Small intestine (tissue), 7 donors: ENCODE measurements around the gene HELZ. TPM values are rescaled to one million over a fixed set of nuclear protein-coding genes. Genes with fewer than 3 reads are reported as not detected.

Experiments used
- DNase-seq, 2 donors: peaks; one replicate each; pipeline versions ENCODE4 v3.0.0 to v3.0.0-alpha.2; 2013
- FAIRE-seq: peaks from 2 replicates; lab custom pipeline; 2012; peaks lifted over from hg19 to GRCh38; lab: Jason Lieb, UNC
- H3K27ac ChIP-seq, 3 donors: one replicate each; pipeline ENCODE4 v1.5.1; 2013; ENCODE audit warnings: low read length in 2 of 3, mild to moderate bottlenecking in 2 of 3, control low read depth in 1 of 3, inconsistent platforms in 1 of 3, low read depth in 1 of 3, moderate library complexity in 1 of 3
- H3K27me3 ChIP-seq, 3 donors: one replicate each; pipeline ENCODE4 v1.6.1; 2013; ENCODE audit warnings: low read length in 3 of 3, inconsistent platforms in 1 of 3; ENCODE audit not compliant: control insufficient read depth in 3 of 3, insufficient read depth in 3 of 3
- H3K36me3 ChIP-seq, 3 donors: one replicate each; pipeline ENCODE4 v1.6.1; 2013; ENCODE audit warnings: low read length in 3 of 3, inconsistent platforms in 1 of 3, low read depth in 1 of 3, mild to moderate bottlenecking in 1 of 3, moderate library complexity in 1 of 3; ENCODE audit not compliant: control insufficient read depth in 3 of 3, insufficient read depth in 2 of 3
- H3K4me1 ChIP-seq, 3 donors: one replicate each; pipeline ENCODE4 v1.6.1; 2013; ENCODE audit warnings: low read length in 2 of 3, inconsistent platforms in 1 of 3, low read depth in 1 of 3, mild to moderate bottlenecking in 1 of 3, moderate library complexity in 1 of 3; ENCODE audit not compliant: control insufficient read depth in 3 of 3, insufficient read depth in 2 of 3
- H3K4me3 ChIP-seq, 3 donors: one replicate each; pipeline ENCODE4 v1.5.1; 2013; ENCODE audit warnings: low read length in 3 of 3, control low read depth in 1 of 3, inconsistent platforms in 1 of 3, low read depth in 1 of 3, mild to moderate bottlenecking in 1 of 3, moderate library complexity in 1 of 3
- H3K9me3 ChIP-seq, 2 donors: one replicate each; pipeline ENCODE4 v1.6.1; 2013; ENCODE audit warnings: low read depth in 1 of 2, low read length in 1 of 2; ENCODE audit not compliant: control insufficient read depth in 2 of 2, insufficient read depth in 1 of 2
- WGBS, 3 donors: extraction: QIAGEN DNeasy Blood & Tissue Kit; methylation state at CpG; one replicate each; pipeline ENCODE4 v1.1.7; 2013; 5-methylcytosine and 5-hydroxymethylcytosine counted together
- polyA plus RNA-seq, 4 donors: library from polyadenylated mRNA; stranded (reverse) in 3 of 4; unstranded in 1 of 4; fragments of 200-250 nt in 3 of 4; fragments of 120-200 nt in 1 of 4; gene quantifications; one replicate each; pipeline versions ENCODE4 v1.2.1 to v1.2.3, GENCODE V29; 2013
- donor health status: healthy with polysubstance abuse.
- donor health status: control.
- donor health status: control.
- donor health status: Bipolar disorder and iron deficiency.
- donor health status: healthy.

HELZ gene
- polyA plus RNA-seq, 4 donors: 2.7 to 27.3 (median 3.6) TPM

DNA sequence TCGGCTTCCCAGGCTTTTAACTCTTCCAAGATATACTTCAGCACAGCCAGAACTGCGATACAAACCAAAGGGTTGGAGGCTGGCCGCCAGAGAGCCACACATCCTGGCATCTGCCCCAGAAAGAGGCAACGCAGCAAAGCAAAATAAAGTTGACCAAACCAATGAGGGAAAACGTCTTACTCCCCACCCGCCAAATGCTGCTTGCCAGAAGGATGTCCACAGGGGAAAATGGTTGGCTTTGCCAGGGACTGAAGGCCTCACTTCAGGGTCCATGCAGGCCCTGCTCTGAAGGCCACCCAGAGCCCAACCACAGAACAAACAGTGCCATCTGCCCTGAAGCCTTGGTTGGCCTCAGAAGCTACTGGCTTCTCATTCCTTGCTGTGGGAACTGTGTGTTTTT is 185.6 kb downstream of the HELZ start:
- peaks cover 0 to 4% (median 0%) of the 10 kb centered on the region in 3 donors for H3K4me1 ChIP-seq
- H3K27ac ChIP-seq: no peak overlapping the region
- H3K36me3 ChIP-seq: no peaks in the 10 kb centered on the region
- H3K27me3 ChIP-seq: no peaks in the 10 kb centered on the region
- DNase-seq (no peak), FAIRE-seq (no peak)
- 79 to 90% (median 88%) methylated on average over 6 of the region's 6 CpGs for WGBS, 3 donors
- peaks cover 0 to 4% of the 10 kb centered on the region in 2 donors for H3K9me3 ChIP-seq
- H3K4me3 ChIP-seq: no peak overlapping the region

DNA sequence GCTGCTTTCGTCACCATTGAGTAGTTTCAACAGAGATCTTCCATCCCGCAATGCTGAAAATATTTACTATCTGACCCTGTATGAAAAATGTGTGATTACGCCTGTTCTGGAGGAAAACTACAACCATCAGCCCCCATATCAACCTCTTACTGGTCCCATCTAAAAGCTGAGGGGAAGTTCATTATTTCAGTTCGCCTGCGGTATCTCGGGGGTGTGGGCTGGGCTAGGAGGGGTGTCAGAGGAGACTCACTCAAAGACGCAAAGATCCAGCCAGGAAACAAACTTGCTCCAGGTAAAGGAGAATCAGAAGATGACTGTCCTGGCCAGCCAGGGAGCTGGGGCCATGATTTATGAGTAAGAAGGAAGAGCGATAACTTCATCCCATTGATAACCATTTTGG is 187.0 kb downstream of the HELZ start:
- Histone ChIP-seq H3K4me3 (no peak overlapping the region), H3K27me3 (no peaks in the 10 kb centered on the region), H3K36me3 (no peaks in the 10 kb centered on the region), H3K27ac (no peak overlapping the region), H3K9me3 (peaks cover 0 to 4% of the 10 kb centered on the region in 2 donors), H3K4me1 (peaks cover 0 to 4% (median 0%) of the 10 kb centered on the region in 3 donors)
- no peak for DNase-seq
- WGBS, 3 donors: 96 to 99% (median 98%) methylated on average over 8 of the region's 8 CpGs
- FAIRE-seq: no peak

DNA sequence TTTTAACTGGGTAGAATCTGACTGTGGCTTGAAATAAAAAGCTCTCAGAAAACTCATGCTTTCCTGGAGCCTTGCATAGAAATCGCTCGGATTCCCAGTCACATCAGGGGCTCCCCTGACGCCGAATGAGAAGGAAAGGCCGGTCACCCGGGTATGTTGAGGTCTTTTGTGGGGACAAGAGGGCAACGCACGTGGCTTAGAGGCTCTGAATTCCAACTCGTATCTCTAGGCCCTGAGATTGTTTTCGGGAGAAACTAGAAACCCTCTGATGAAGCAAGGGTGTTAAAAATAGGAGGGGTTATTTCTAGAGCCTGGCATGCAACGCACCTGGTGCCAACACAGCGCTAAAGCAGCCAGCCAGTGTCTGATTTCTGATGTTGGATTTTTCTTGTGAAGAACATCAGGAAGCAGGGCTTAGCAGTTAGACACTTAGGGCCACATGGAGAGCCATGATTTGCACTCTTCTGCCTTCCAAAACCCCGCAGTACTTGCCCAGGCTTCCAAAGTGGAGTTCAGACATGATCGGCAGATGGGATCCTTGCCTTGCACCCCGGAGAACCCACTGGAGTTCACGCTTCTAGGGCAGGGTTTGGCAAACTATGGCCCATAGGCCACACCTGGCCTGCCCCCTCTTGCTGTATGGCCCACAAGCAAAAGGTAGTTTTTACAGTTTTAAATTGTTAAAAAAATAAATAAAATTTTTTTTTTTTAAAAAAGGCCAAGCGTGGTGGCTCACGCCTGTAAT is 188.1 kb downstream of the HELZ start:
- H3K27me3 ChIP-seq: no peaks in the 10 kb centered on the region
- H3K36me3 ChIP-seq: no peaks in the 10 kb centered on the region
- H3K9me3 ChIP-seq: peaks cover 0 to 4% of the 10 kb centered on the region in 2 donors
- WGBS, 3 donors: 59 to 84% (median 59%) methylated on average over 18 of the region's 18 CpGs
- no peak overlapping the region for H3K4me3 ChIP-seq
- FAIRE-seq: no peak
- no peak for DNase-seq
- H3K27ac ChIP-seq: no peak overlapping the region
- H3K4me1 ChIP-seq: peaks cover 0 to 4% (median 0%) of the 10 kb centered on the region in 3 donors

DNA sequence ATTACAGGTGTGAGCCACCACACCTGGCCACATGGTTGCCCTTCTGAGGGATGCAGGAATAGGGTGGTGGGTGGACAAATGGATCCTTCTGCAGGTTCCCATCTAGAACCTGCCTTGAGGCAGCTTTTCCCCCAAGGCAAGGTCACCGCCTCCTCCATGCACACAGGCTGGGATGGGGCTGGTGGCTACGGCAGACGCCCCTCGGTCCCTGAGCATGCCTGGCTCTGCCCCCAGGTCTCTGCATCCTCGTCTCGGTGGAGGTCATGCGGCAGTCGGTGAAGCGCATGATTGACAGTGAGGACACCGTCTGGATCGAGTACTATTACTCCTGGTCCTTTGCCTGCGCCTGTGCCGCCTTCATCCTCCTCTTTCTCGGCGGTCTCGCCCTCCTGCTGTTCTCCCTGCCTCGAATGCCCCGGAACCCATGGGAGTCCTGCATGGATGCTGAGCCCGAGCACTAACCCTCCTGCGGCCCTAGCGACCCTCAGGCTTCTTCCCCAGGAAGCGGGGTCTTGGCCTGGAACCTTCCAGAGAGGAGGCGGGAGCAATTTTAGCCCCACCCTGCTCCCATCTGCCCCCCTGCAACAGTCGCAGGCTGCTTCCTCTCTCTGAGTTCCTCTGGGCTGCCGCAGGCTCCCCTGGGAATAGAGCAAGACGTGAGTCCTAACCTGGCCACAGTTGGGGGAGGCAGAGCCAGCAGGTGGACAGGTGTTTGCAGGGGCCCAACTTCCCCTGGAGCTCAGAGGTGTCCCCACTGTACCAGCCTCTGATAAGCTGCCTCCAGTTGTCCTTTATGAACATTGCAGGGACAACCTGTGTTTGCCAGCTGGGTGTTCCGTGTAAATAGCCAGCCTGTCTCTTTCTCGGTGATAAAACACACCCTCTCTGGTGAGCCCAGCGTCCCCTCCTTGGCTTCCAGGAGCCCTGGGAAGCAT is 188.9 kb downstream of the HELZ start:
- DNase-seq: peak; percentile 26 to 55
- no peak overlapping the region for H3K27ac ChIP-seq

DNA sequence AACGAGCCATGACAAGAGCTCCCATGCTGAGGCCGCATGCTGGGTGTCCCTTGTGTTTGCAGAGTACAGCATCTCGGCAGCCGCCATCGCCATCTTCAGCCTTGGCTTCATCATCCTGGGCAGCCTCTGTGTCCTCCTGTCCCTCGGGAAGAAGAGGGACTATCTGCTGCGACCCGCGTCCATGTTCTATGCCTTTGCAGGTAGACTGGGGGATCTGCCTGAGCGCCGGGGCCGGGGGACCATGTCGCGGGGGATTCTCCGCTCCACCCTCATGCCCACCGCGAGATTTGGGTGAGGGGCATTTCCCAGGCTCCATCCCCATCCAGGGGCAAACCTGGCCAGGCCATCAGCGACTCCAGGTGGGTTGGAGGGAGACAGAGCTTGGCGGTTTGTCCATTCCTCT is 190.0 kb downstream of the HELZ start:
- Histone ChIP-seq H3K27me3 (no peaks in the 10 kb centered on the region), H3K27ac (no peak overlapping the region), H3K4me1 (peaks cover 0 to 4% (median 0%) of the 10 kb centered on the region in 3 donors), H3K36me3 (no peaks in the 10 kb centered on the region), H3K4me3 (no peak overlapping the region), H3K9me3 (no peaks in the 10 kb centered on the region)
- DNase-seq (no peak), FAIRE-seq (no peak)
- WGBS, 3 donors: 94 to 97% (median 94%) methylated on average over 19 of the region's 19 CpGs

More for the DNA sequence above, 188.9 kb downstream of the HELZ start:
- no peaks in the 10 kb centered on the region for H3K27me3 ChIP-seq
- peaks cover 0 to 4% of the 10 kb centered on the region in 2 donors for H3K9me3 ChIP-seq
- no peaks in the 10 kb centered on the region for H3K36me3 ChIP-seq
- H3K4me3 ChIP-seq: no peak overlapping the region
- FAIRE-seq: no peak
- H3K4me1 ChIP-seq: peaks cover 0 to 4% (median 0%) of the 10 kb centered on the region in 3 donors
- 73 to 83% (median 77%) methylated on average over 29 of the region's 29 CpGs for WGBS, 3 donors

DNA sequence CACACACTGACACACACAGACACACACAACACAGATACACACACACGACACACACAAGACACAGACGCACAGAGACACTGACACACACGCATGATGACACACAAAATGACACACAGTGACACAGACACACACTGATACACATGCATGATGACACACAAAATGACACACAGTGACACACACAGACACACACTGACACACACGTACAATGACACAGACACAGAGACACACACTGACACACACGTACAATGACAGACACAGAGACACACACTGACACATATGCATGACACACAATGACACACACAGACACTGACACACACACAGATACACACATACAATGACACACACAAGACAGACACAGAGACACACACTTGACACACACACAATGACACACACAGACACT is 190.4 kb downstream of the HELZ start:
- WGBS, 3 donors: 75 to 97% (median 79%) methylated on average over 4 to 5 of the region's 5 CpGs
- H3K4me3 ChIP-seq: no peak overlapping the region
- H3K27me3 ChIP-seq: no peaks in the 10 kb centered on the region
- H3K4me1 ChIP-seq: peaks cover 0 to 4% (median 0%) of the 10 kb centered on the region in 3 donors
- DNase-seq (no peak), FAIRE-seq (no peak)
- H3K27ac ChIP-seq: no peak overlapping the region
- H3K9me3 ChIP-seq: peaks cover 0 to under 1% of the 10 kb centered on the region in 2 donors
- peaks cover 0 to 2% (median 0%) of the 10 kb centered on the region in 3 donors for H3K36me3 ChIP-seq

DNA sequence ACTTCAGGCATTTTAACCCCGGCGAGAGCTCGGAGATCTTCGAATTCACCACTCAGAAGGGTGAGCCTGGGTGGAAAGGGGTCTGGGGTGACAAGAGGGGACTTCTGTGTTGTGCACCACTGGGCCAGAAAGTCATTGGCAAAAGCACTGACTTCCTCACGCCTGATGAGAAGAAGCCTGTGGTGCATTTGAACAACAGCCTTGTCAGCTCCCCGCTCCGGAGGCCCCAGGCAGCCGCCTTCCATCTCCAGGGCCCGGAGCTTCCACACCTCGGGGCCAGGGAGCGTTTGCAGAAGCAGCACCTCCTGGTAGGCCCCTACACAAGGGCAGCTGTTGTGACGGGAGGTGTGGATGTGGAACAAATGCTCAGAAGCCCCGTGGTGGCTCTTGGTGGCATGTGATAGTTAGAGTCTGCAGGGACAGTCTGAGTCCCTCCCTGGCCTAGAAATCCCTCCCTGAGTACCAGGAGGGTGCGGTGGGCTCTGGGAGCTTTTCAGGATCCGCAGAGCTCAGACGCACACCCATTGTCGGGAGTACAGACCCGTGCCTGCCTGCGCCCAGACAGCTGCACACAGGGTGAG is 190.9 kb downstream of the HELZ start:
- Histone ChIP-seq H3K4me1 (peaks cover 0 to 4% (median 0%) of the 10 kb centered on the region in 3 donors), H3K9me3 (peaks cover 0 to 4% of the 10 kb centered on the region in 2 donors), H3K4me3 (no peak overlapping the region), H3K27me3 (no peaks in the 10 kb centered on the region), H3K27ac (no peak overlapping the region), H3K36me3 (peaks cover 0 to 2% (median 0%) of the 10 kb centered on the region in 3 donors)
- 86 to 90% (median 88%) methylated on average over 19 of the region's 19 CpGs for WGBS, 3 donors
- FAIRE-seq (no peak), DNase-seq (no peak)

DNA sequence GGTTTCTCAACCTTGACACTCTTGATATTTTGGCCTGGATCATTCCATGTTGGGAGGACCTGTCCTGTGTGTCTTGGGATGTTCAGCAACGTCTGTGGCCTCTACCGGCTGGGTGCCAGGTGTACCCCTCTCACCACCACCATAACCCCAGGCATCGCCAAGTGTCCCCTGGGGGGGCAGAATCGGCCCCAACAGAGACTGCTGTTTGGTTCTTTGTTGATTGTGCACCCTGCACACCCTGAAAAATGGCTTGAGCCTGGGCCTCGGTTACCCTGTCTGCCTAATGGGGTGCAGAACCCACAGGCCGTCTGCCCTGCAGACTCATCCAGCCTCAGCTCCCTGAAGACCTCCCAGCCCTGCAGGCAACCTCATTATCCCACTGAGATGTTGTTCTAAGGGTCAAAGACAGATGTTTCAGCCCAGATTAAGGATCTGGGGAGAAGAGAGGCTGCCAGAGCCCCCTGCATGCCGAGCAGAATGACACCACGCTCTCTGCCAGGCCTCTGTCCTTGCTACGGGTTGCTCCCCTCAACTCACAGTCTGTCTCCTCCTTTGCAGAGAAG is 191.5 kb downstream of the HELZ start:
- Histone ChIP-seq H3K9me3 (peaks cover 0 to 4% of the 10 kb centered on the region in 2 donors), H3K27ac (no peak overlapping the region), H3K36me3 (peaks cover 0 to 2% (median 0%) of the 10 kb centered on the region in 3 donors), H3K4me1 (peaks cover 0 to 4% (median 0%) of the 10 kb centered on the region in 3 donors), H3K27me3 (no peaks in the 10 kb centered on the region), H3K4me3 (no peak overlapping the region)
- FAIRE-seq (no peak), DNase-seq (no peak)
- WGBS, 3 donors: 88 to 95% (median 93%) methylated on average over 9 of the region's 9 CpGs
